Vagina (tissue), 2 donors: ENCODE results near the gene FAM156A. TPM values are rescaled to one million over a fixed set of nuclear protein-coding genes. Genes with fewer than 3 reads are reported as not detected.

Experiments used
- DNase-seq, 2 donors: peaks; one replicate each; pipeline ENCODE4 v3.0.0-alpha.2; 2017; ENCODE audit errors: extremely low spot score in 2 of 2
- H3K27ac ChIP-seq: fragments of 200-600 bp; sonication (generic); one replicate; pipeline ENCODE4 v1.5.1; 2019
- H3K27me3 ChIP-seq: fragments of 200-600 bp; sonication (generic); one replicate; pipeline ENCODE4 v1.5.1; 2019
- H3K36me3 ChIP-seq, 2 donors: fragments of 200-600 bp; sonication (generic); one replicate each; pipeline ENCODE4 v1.5.1; 2017 to 2019
- H3K4me1 ChIP-seq: fragments of 200-600 bp; sonication (generic); one replicate; pipeline ENCODE4 v1.5.1; 2019
- H3K4me3 ChIP-seq, 2 donors: fragments of 200-600 bp; sonication (generic); 1 replicate in 1 of 2; 2 replicates in 1 of 2; pipeline ENCODE4 v1.5.1; 2016 to 2019
- H3K9me3 ChIP-seq: fragments of 200-600 bp; sonication (generic); one replicate; pipeline ENCODE4 v1.5.1; 2019
- POLR2A ChIP-seq, 2 donors: fragments of 450-650 bp; IDR thresholded peaks; one replicate each; pipeline ENCODE4 v1.6.1; 2017; ENCODE audit warnings: antibody characterized with exemption in 2 of 2, mild to moderate bottlenecking in 2 of 2, moderate library complexity in 2 of 2
- POLR2AphosphoS5 ChIP-seq, 2 donors: sonication (generic); formaldehyde crosslinking; IDR thresholded peaks; one replicate each; pipeline ENCODE4 v1.9.0; 2017; ENCODE audit warnings: antibody characterized with exemption in 2 of 2, mild to moderate bottlenecking in 2 of 2, low read depth in 1 of 2; ENCODE audit not compliant: insufficient read depth in 1 of 2
- intact Hi-C: fragments of 100-400 bp; cut with DNase I; formaldehyde crosslinking; loops from one replicate; pipeline ENCODE4 v1.15.1; 2023
- total RNA-seq: library from RNA; depleted of rRNA; stranded (reverse); fragments of >200 nt; gene quantifications from one replicate; pipeline ENCODE4 v1.2.3, GENCODE V29; 2016
- TF ChIP-seq, protein P1 (sequence below), 3 experiments: fragments of 450-650 bp in 2 of 3; fragments of 200-600 bp in 1 of 3; sonication (generic) in 1 of 3; IDR thresholded peaks; one replicate each; pipeline ENCODE4 v1.5.1; 2017 to 2019; ENCODE audit warnings: antibody characterized with exemption in 3 of 3, mild to moderate bottlenecking in 2 of 3, moderate library complexity in 2 of 3

FAM156A gene
- total RNA-seq, 1 donor from 2014 or later: 14.7 TPM

DNA sequence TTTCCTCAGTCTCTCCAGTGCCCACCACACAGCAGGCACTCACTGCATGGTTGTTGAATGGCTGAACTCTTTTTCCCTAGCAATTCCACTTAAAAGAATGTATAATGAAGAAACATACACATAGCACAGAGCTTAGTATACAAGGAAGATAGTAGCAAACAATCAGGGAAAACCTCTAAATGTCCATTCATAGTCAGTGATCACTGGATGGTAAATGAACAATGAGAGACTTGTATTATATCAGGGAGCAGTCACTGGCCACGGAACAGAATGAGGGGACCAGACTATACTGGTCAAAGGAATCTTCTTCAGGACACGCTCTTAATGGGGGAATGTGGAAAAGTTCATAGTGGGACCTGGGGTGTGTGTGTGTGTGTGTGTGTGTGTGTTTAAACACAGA, 43.6 kb upstream of the FAM156A start:
- intact Hi-C loops: no loop called here
- DNase-seq: no peak

GRCh38 chrX:53000447-53001135, 42.3 kb upstream of the FAM156A start:
- no peaks in the 10 kb centered on the region for H3K27me3 ChIP-seq
- no peaks in the 10 kb centered on the region for H3K4me1 ChIP-seq
- DNase-seq: no peak
- intact Hi-C loops: no loop called here
- no peak overlapping the region for H3K4me3 ChIP-seq
- no peak overlapping the region for H3K27ac ChIP-seq
- no peaks in the 10 kb centered on the region for H3K36me3 ChIP-seq
- no peak for TF ChIP-seq POLR2A (IDR thresholded peaks at IDR 0.05)
- TF ChIP-seq, protein P1, sequence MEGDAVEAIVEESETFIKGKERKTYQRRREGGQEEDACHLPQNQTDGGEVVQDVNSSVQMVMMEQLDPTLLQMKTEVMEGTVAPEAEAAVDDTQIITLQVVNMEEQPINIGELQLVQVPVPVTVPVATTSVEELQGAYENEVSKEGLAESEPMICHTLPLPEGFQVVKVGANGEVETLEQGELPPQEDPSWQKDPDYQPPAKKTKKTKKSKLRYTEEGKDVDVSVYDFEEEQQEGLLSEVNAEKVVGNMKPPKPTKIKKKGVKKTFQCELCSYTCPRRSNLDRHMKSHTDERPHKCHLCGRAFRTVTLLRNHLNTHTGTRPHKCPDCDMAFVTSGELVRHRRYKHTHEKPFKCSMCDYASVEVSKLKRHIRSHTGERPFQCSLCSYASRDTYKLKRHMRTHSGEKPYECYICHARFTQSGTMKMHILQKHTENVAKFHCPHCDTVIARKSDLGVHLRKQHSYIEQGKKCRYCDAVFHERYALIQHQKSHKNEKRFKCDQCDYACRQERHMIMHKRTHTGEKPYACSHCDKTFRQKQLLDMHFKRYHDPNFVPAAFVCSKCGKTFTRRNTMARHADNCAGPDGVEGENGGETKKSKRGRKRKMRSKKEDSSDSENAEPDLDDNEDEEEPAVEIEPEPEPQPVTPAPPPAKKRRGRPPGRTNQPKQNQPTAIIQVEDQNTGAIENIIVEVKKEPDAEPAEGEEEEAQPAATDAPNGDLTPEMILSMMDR (IDR thresholded peaks at IDR 0.05): no peak
- no peak for TF ChIP-seq POLR2AphosphoS5 (IDR thresholded peaks at IDR 0.05; ENCODE audit: insufficient read depth in 1 of 2, low read depth in 1 of 2)
- no peaks in the 10 kb centered on the region for H3K9me3 ChIP-seq

More for the DNA sequence above, 43.6 kb upstream of the FAM156A start:
- no peaks in the 10 kb centered on the region for H3K9me3 ChIP-seq
- H3K36me3 ChIP-seq: no peaks in the 10 kb centered on the region
- H3K27ac ChIP-seq: no peak overlapping the region
- H3K4me1 ChIP-seq: no peaks in the 10 kb centered on the region
- H3K4me3 ChIP-seq: no peak overlapping the region
- H3K27me3 ChIP-seq: no peaks in the 10 kb centered on the region
- TF ChIP-seq, protein P1 (IDR thresholded peaks at IDR 0.05): no peak
- no peak for TF ChIP-seq POLR2A (IDR thresholded peaks at IDR 0.05)
- no peak for TF ChIP-seq POLR2AphosphoS5 (IDR thresholded peaks at IDR 0.05; ENCODE audit: insufficient read depth in 1 of 2, low read depth in 1 of 2)

DNA sequence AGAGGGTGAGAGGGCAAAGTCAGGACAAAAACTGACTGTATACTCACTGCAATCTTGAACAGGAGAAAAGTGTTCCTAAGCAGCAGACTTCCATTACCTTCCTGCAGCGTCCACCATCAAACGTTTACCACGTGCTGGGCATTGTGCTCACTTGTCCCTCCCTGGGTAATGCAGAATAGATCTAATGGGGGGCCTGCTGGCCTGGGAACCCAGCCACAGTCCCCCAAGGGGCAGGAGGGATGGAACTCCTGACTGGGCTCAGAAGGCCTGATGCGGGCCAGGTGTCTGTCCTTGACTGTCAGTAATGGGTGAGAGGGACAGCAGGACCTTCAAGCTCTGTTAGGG, 37.6 kb upstream of the FAM156A start:
- Histone ChIP-seq H3K27me3 (no peaks in the 10 kb centered on the region), H3K27ac (peak overlapping the region; percentile 73), H3K9me3 (no peaks in the 10 kb centered on the region), H3K36me3 (no peaks in the 10 kb centered on the region), H3K4me1 (peaks cover 15% of the 10 kb centered on the region), H3K4me3 (peak overlapping the region; percentile 52 to 55)
- intact Hi-C loops: loop anchor here (5.0 kb wide), 1 partner anchor 96 kb away; the partner anchor contains the start of gene KANTR
- TF ChIP-seq POLR2A (IDR thresholded peaks at IDR 0.05) (no peak), POLR2AphosphoS5 (IDR thresholded peaks at IDR 0.05; ENCODE audit: insufficient read depth in 1 of 2, low read depth in 1 of 2) (no peak)
- TF ChIP-seq, protein P1 (IDR thresholded peaks at IDR 0.05): no peak
- DNase-seq: peak in 1 of 2 donors; percentile 81

- peaks cover 15% of the 10 kb centered on the region for H3K4me1 ChIP-seq
- intact Hi-C loops: loop anchor here (5.0 kb wide), 1 partner anchor 97 kb away; the partner anchor contains the start of gene KANTR
- peak; percentile 94 to 95 for DNase-seq
- H3K36me3 ChIP-seq: no peaks in the 10 kb centered on the region
- H3K27ac ChIP-seq: peak overlapping the region; percentile 73
- peak overlapping the region; percentile 52 to 55 for H3K4me3 ChIP-seq
- no peak for TF ChIP-seq POLR2A (IDR thresholded peaks at IDR 0.05)
- TF ChIP-seq, protein P1 (IDR thresholded peaks at IDR 0.05): peak; percentile 34 to 75 (median 35)
- TF ChIP-seq POLR2AphosphoS5 (IDR thresholded peaks at IDR 0.05; ENCODE audit: insufficient read depth in 1 of 2, low read depth in 1 of 2): peak; percentile 75 to 85
- H3K27me3 ChIP-seq: no peaks in the 10 kb centered on the region
- H3K9me3 ChIP-seq: no peaks in the 10 kb centered on the region
These were observed 37.0 kb upstream of the FAM156A start for GRCh38 chrX:52995135-52995986.
